Natural killer cell (primary cell): ENCODE data around the gene CLDN9. TPM values are rescaled to one million over a fixed set of nuclear protein-coding genes. Genes with fewer than 3 reads are reported as not detected.

Experiments
- ATAC-seq, 3 donors: fragments of 150-1000 bp in 2 of 3; fragments of 200-7000 bp in 1 of 3; cut with Tn5 transposase; 1 replicate in 1 of 3; 2 replicates in 2 of 3; pipeline ENCODE4 v1.10.0; 2021; ENCODE audit warnings: mild to moderate bottlenecking in 2 of 3, moderate library complexity in 2 of 3
- DNase-seq, 2 donors: peaks; one replicate each; pipeline versions ENCODE4 v3.0.0 to v3.0.0-alpha.2; 2013 to 2021; ENCODE audit warnings: mixed read lengths in 1 of 2
- H3K27ac ChIP-seq: one replicate; pipeline ENCODE4 v1.5.1; 2013; ENCODE audit warnings: mild to moderate bottlenecking, low read length
- H3K27me3 ChIP-seq: one replicate; pipeline ENCODE4 v1.6.1; 2013; ENCODE audit warnings: low read length; ENCODE audit not compliant: control insufficient read depth, insufficient read depth
- H3K36me3 ChIP-seq: one replicate; pipeline ENCODE4 v1.6.1; 2013; ENCODE audit warnings: low read length; ENCODE audit not compliant: control insufficient read depth, insufficient read depth
- H3K4me1 ChIP-seq: one replicate; pipeline ENCODE4 v1.6.1; 2013; ENCODE audit warnings: low read length; ENCODE audit not compliant: control insufficient read depth, insufficient read depth
- H3K4me3 ChIP-seq: one replicate; pipeline ENCODE4 v1.5.1; 2013; ENCODE audit warnings: low read length
- H3K9me3 ChIP-seq: one replicate; pipeline ENCODE4 v1.6.1; 2013; ENCODE audit warnings: low read length; ENCODE audit not compliant: control insufficient read depth, insufficient read depth
- H3K27ac Mint-ChIP-seq, 2 donors: one replicate each; pipeline ENCODE4 v1.8.0; 2022; ENCODE audit warnings: mild to moderate bottlenecking in 2 of 2, mixed read lengths in 2 of 2, moderate library complexity in 1 of 2
- H3K27me3 Mint-ChIP-seq, 2 donors: one replicate each; pipeline ENCODE4 v1.8.0; 2022; ENCODE audit warnings: low read depth in 2 of 2, mixed read lengths in 2 of 2
- H3K36me3 Mint-ChIP-seq: one replicate; pipeline ENCODE4 v1.8.0; 2022; ENCODE audit warnings: mixed read lengths
- H3K4me1 Mint-ChIP-seq, 2 donors: one replicate each; pipeline ENCODE4 v1.8.0; 2022; ENCODE audit warnings: mixed read lengths in 2 of 2
- H3K4me3 Mint-ChIP-seq: one replicate; pipeline ENCODE4 v1.8.0; 2022; ENCODE audit warnings: mild to moderate bottlenecking, moderate library complexity, mixed read lengths
- H3K9me3 Mint-ChIP-seq, 2 donors: one replicate each; pipeline ENCODE4 v1.8.0; 2022; ENCODE audit warnings: mixed read lengths in 2 of 2
- WGBS: methylation state at CpG from one replicate; pipeline ENCODE4 v1.1.7; 2013; ENCODE audit warnings: missing lambda C conversion rate; ENCODE audit not compliant: insufficient coverage; 5-methylcytosine and 5-hydroxymethylcytosine counted together
- intact Hi-C: fragments of 100-400 bp; cut with micrococcal nuclease; formaldehyde crosslinking; loops from one replicate; pipeline ENCODE4 v1.14.2; 2022
- total RNA-seq, 4 donors: library from RNA; stranded (reverse); fragments of 120-200 nt in 1 of 4; gene quantifications; one replicate each; pipeline versions ENCODE4 v1.2.3 to v1.2.4, GENCODE V29; 2013 to 2022
- TF ChIP-seq, protein P1 (sequence below): fragments of 200-600 bp; IDR thresholded peaks from one replicate; pipeline ENCODE4 v1.8.0; 2022; ENCODE audit warnings: antibody characterized with exemption

The CLDN9 gene
- total RNA-seq, 3 donors from 2014 or later (not counting 1 experiment from before 2014, with no cell fraction given) = 0.34 to 0.35 TPM; not detected in 1

DNA sequence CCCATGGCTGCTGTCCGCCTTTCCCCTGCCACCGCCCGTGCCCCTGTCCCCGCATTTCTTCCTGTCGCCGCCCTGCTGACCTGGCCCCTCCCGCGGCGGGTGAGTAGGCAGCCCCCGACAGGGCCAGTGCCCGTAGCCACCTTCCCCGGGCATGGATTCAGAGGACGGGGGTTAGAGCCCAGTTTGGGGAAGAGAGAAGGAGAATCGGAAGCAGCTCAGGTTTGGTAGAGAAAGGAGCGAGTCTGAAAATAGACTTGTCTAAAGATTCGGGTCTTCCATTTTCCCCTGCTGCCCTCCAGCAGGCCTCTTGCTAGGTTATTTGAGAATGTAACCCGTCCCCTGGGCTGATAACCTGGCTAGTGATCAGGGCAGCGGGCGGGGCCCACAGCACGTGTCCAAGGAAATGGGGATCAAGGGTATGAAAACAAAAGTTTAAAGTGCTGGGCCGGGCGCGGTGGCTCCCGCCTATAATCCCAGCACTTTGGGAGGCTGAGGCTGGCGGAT, 7.9 kb upstream of the CLDN9 start:
- H3K4me1 Mint-ChIP-seq = peaks cover 5 to 25% of the 10 kb centered on the region in 2 donors
- peaks cover 0 to 3% of the 10 kb centered on the region in 2 donors for H3K27me3 Mint-ChIP-seq
- peak overlapping the region; percentile 3 for H3K4me3 ChIP-seq
- H3K9me3 Mint-ChIP-seq = no peaks in the 10 kb centered on the region
- ATAC-seq = no peak
- H3K4me1 ChIP-seq = peaks cover 34% of the 10 kb centered on the region
- H3K27ac ChIP-seq = no peak overlapping the region
- peak in 1 of 2 donors; percentile 28 for DNase-seq
- H3K9me3 ChIP-seq = no peaks in the 10 kb centered on the region
- H3K4me3 Mint-ChIP-seq = peak overlapping the region; percentile 78
- intact Hi-C loops = loop anchor here (2.0 kb wide), 1 partner anchor 24 kb away; no protein-coding TSS in a partner anchor
- no peak overlapping the region for H3K27ac Mint-ChIP-seq
- TF ChIP-seq, protein P1, sequence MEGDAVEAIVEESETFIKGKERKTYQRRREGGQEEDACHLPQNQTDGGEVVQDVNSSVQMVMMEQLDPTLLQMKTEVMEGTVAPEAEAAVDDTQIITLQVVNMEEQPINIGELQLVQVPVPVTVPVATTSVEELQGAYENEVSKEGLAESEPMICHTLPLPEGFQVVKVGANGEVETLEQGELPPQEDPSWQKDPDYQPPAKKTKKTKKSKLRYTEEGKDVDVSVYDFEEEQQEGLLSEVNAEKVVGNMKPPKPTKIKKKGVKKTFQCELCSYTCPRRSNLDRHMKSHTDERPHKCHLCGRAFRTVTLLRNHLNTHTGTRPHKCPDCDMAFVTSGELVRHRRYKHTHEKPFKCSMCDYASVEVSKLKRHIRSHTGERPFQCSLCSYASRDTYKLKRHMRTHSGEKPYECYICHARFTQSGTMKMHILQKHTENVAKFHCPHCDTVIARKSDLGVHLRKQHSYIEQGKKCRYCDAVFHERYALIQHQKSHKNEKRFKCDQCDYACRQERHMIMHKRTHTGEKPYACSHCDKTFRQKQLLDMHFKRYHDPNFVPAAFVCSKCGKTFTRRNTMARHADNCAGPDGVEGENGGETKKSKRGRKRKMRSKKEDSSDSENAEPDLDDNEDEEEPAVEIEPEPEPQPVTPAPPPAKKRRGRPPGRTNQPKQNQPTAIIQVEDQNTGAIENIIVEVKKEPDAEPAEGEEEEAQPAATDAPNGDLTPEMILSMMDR = no peak
- no peaks in the 10 kb centered on the region for H3K36me3 ChIP-seq
- no peaks in the 10 kb centered on the region for H3K36me3 Mint-ChIP-seq
- no peaks in the 10 kb centered on the region for H3K27me3 ChIP-seq
- WGBS = 21% methylated on average over 24 of the region's 25 CpGs

DNA sequence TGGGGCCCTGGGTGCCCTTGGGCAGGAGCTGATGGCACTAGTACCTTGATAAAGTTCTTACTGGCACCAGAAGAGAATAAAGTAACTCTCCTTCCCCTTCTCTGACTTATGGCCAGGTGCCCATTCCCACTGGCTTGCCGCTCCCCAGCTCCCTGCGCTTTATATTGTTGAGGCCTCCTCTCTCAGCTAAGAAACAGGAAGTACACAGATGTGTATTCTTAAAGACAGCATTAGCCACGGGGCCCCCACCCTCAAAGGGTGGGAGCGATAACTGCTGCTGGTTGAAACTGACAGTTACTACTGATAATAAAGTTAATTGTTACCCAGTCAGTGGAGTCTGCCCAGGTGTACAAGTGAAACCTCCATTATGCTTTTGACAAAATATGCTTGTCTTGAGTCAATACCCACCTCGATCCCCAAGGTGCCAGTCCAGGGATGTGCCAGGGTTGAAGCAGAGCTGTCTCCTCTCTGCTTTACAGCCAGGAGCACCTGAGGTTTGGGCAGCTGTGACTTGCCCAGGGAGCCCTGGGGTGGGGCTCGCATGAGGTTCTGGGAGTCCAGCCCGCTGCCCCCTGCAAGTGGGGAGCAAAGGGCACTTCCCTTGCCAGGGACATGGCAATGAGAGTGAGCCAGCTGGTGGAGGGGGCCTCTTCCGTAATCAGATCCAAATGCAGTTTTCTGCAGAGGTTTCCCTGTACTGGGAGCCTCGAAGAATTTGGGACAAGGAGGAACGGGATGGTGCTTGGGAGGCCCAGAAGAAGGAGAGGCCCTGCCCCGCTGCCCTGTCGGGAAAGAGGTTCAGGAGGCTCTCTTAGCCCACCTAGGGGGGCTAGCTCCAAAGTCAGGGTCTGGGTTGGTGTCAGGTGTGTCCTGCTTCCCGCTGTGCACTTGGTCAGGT, 5.4 kb upstream of the CLDN9 start:
- no peak overlapping the region for H3K27ac ChIP-seq

DNA sequence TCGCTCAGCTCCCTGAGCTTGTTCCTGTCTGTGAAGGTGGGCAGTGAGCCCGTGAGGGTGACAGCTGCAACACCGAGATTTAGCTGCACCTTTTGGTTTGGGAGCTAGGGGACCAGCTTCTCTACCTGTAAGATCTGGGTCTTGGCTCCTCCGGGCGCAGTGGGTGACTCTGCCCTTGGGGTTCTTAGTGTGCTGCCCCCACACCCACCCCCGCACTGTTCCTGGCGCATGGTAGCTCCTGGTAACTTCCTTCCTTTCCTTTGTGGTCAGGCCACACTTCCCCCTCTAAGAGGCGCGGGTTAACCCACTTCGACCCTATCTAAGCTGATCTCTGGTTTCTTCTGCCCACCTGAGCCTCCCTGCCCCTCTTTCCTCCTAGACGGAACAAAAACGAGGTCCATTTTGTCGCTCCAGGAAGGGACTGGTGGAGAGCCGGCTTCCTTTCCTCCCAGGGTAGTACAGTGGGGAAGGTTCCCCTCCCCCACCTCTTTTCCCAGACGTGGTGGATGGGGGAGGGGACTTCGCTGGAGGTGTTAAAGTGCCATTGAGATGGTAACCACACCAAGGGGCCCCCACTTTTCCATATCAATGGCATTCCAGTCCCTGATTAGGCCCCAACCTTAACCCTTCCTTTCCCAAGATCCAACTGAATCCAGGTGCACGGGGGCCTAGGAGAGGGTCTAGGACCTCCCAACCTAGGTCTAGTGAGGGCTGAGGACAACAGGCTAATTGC, 4.6 kb upstream of the CLDN9 start:
- H3K4me3 Mint-ChIP-seq = no peak overlapping the region
- H3K27ac ChIP-seq = no peak overlapping the region
- TF ChIP-seq, protein P1 = no peak
- 2% methylated on average over 14 of the region's 17 CpGs for WGBS
- H3K4me1 ChIP-seq = peaks cover 34% of the 10 kb centered on the region
- H3K4me1 Mint-ChIP-seq = peaks cover 5 to 25% of the 10 kb centered on the region in 2 donors
- intact Hi-C loops = no loop called here
- no peak for ATAC-seq
- peak in 1 of 2 donors; percentile 47 for DNase-seq
- H3K36me3 Mint-ChIP-seq = no peaks in the 10 kb centered on the region
- H3K36me3 ChIP-seq = no peaks in the 10 kb centered on the region
- no peaks in the 10 kb centered on the region for H3K9me3 ChIP-seq
- no peaks in the 10 kb centered on the region for H3K27me3 ChIP-seq
- no peak overlapping the region for H3K4me3 ChIP-seq
- H3K27ac Mint-ChIP-seq = no peak overlapping the region
- no peaks in the 10 kb centered on the region for H3K9me3 Mint-ChIP-seq
- H3K27me3 Mint-ChIP-seq = peaks cover 0 to 3% of the 10 kb centered on the region in 2 donors

More for the DNA sequence above, 5.4 kb upstream of the CLDN9 start:
- intact Hi-C loops = no loop called here
- H3K36me3 ChIP-seq = no peaks in the 10 kb centered on the region
- H3K9me3 ChIP-seq = no peaks in the 10 kb centered on the region
- Mint-ChIP-seq H3K36me3 (no peaks in the 10 kb centered on the region), H3K27me3 (peaks cover 0 to 3% of the 10 kb centered on the region in 2 donors), H3K4me1 (peaks cover 5 to 25% of the 10 kb centered on the region in 2 donors), H3K4me3 (peak overlapping the region; percentile 59), H3K9me3 (no peaks in the 10 kb centered on the region), H3K27ac (no peak overlapping the region)
- H3K4me1 ChIP-seq = peaks cover 34% of the 10 kb centered on the region
- TF ChIP-seq, protein P1 = no peak
- 39% methylated on average over 13 of the region's 13 CpGs for WGBS
- ATAC-seq (no peak), DNase-seq (peak in 1 of 2 donors; percentile 18)
- H3K4me3 ChIP-seq = no peak overlapping the region
- no peaks in the 10 kb centered on the region for H3K27me3 ChIP-seq
